Choroid plexus epithelial cell (primary cell): Measurements from ENCODE around the gene RFX5.
A peak's percentile ranks its signal among the peaks of the same experiment; 100 is the strongest.
"Not testable (repeated sequence)": the region's sequence is repeated elsewhere in the genome, so short reads cannot be mapped to it uniquely, and the experiment has no call there.

Source experiments
- DNase-seq: peaks from one replicate; pipeline ENCODE4 v3.0.0-alpha.2; 2010; ENCODE audit warnings: low read depth
- H3K4me3 ChIP-seq: 2 replicates; pipeline ENCODE4 v1.5.1; 2011; ENCODE audit warnings: low read depth, mild to moderate bottlenecking, control low read depth, low read length, moderate library complexity
- TF ChIP-seq, protein P1 (sequence below): conservative IDR thresholded peaks from 2 replicates; pipeline ENCODE4 v1.5.1; 2011; ENCODE audit warnings: low read depth, mild to moderate bottlenecking, control low read depth, inconsistent platforms, low read length, moderate library complexity

Gene RFX5

DNA sequence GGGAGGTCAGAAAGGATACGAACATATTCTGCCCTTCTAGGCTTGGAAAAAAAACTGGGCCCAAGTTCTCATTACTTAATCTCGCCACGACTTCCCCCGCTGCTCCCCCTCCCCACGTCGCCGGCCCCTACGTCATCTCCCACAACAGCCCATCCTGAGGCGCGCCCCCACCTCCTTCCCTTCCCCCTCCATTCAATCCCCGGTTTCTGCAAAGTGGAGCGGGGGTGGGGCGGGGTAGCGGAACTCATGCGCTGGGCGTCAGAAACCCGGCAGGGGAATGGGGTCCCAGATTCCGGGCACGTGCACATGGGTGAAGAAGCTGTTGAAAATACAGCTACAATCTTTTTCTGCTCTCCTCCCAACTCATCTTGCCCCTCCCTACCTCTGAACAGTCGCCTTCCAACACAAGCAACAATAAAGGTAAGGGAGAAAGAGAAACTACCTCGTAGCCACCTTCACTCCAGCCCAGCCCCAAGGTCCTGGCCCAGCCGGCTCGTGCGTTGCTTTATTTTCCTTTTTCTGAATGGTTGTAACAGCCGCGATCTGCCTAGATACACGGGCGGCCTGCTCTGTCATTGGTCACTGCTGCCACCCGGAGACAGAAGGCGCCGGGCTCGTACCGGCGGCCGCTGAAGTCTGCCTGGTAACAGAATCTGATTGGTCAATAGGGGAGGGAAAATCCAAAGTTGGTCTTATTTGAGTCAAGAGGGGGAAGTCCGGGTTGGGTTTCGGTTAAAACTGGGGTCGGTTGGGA is at the start of gene RFX5:
RFX5 (minus strand) TSS at position 484 of the 754 bp plus-strand sequence. CDS start 932 bp downstream, outside the sequence.
- DNase-seq: peak; percentile 99
- peak within 1 kb of the TSS; percentile 82 for H3K4me3 ChIP-seq
- TF ChIP-seq, protein P1, sequence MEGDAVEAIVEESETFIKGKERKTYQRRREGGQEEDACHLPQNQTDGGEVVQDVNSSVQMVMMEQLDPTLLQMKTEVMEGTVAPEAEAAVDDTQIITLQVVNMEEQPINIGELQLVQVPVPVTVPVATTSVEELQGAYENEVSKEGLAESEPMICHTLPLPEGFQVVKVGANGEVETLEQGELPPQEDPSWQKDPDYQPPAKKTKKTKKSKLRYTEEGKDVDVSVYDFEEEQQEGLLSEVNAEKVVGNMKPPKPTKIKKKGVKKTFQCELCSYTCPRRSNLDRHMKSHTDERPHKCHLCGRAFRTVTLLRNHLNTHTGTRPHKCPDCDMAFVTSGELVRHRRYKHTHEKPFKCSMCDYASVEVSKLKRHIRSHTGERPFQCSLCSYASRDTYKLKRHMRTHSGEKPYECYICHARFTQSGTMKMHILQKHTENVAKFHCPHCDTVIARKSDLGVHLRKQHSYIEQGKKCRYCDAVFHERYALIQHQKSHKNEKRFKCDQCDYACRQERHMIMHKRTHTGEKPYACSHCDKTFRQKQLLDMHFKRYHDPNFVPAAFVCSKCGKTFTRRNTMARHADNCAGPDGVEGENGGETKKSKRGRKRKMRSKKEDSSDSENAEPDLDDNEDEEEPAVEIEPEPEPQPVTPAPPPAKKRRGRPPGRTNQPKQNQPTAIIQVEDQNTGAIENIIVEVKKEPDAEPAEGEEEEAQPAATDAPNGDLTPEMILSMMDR: no peak

DNA sequence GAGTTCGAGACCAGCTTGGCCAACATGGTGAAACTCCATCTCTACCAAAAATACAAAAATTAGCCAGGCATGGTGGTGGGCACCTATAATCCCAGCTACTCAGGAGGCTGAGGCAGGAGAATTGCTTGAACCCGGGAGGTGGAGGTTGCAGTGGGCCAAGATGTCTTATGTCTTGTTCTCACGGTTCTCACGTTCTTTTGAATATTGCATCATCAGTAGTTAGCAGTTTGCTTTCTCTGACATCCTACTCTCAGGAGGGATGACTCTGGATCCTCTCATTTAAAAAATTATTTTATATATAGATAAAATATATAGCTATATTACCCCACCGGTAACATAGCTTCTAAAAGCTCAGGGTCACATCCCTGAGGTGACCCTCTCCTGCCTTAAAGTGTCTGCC is 49.2 kb upstream of the RFX5 start:
- DNase-seq: peak; percentile 9
- not testable (repeated sequence) for H3K4me3 ChIP-seq

DNA sequence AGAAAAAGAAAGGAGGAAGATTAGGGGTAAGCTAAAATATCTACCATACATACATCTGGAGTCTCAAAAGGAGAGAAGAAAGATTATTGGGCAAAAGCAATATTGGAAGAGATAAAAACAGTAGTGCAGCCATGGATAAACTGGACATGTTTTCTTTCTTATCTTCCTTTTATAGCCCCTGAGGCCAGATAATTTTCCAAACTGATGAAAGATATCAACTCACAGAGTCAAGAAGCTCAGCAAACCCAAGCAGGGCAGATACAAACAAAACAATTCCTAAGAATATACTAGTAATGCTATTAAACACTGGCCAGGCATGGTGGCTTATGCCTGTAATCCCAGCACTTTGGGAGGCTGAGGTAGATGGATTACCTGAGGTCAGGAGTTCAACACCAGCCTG is 46.5 kb upstream of the RFX5 start:
- DNase-seq: no peak
- TF ChIP-seq, protein P1: no peak

DNA sequence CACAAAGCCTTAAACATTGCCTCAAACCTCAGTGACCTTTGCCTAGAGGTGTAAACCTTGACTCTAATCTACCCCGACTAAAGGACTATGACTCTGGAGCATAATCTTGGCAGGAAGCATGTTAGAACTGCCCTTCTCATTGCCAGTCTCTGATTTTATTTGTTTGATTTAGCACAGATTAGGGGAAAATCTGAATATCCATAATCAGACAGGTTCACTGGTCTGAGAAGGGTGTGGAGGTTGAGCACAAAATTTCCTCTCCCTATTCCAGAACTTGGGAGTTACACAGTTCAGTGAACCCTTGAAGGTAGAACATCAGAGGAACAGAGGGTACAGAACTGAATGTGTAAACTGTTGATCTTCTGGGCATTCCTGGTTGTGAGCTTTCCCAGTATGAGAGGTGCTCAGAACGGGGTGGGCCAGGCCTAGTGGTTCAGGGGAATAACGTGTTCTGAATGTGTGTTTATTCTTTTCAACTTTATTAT is 44.1 kb upstream of the RFX5 start:
- H3K4me3 ChIP-seq: no peak overlapping the region
- DNase-seq: no peak
- TF ChIP-seq, protein P1: no peak

More for the DNA sequence above, 46.5 kb upstream of the RFX5 start:
- H3K4me3 ChIP-seq: no peak overlapping the region

DNA sequence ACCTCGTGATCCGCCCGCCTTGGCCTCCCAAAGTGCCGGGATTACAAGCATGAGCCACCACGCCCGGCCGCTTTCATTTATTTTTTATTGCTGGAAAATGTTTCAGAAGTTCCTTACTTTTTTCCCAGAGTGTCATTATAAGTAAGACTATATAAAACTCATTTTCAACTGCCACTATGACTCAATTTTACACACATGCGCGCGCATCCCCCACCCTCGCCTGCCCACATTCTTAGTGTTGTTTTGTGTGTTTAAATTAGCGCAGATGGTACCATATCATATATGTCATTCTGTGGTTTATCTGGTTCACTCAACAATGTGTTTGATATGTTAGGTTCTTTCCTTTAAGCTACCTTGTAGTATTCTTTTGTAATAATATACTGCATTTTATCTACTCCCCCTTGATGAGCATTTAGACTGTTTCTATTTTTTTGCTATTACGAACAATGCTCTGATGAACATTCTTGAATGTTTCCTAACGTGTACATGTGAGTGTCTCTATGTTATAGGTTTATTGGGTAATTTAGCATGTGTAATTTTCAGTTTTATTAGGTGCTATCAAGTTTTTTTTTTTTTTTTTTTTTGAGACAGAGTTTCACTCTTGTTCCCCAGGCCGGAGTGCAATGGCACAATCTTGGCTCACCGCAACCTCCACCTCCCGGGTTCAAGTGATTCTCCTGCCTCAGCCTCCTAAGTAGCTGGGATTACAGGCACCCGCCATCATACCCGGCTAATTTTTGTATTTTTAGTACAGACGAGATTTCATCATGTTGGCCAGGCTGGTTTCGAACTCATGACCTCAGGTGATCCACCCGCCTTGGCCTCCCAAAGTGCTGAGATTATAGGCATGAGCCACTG is 43.4 kb upstream of the RFX5 start:
- not testable (repeated sequence) for H3K4me3 ChIP-seq, DNase-seq

DNA sequence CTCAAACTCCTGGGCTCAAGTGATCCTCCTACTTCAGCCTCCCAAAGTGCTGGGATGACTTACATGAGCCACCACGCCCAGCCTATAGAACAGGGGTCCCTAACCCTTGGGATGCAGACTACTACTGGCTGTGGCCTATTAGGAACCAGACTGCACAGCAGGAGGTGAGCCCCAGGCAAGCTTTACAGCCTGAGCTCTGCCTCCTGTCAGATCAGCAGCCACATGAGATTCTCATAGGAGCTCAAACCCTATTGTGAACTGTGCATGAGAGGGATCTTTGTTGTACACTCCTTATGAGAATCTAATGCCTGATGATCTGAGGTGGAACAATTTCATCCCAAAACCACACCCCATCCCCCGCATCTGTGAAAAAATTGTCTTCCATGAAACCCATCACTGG is 39.0 kb upstream of the RFX5 start:
- TF ChIP-seq, protein P1: no peak
- no peak overlapping the region for H3K4me3 ChIP-seq
- no peak for DNase-seq

DNA sequence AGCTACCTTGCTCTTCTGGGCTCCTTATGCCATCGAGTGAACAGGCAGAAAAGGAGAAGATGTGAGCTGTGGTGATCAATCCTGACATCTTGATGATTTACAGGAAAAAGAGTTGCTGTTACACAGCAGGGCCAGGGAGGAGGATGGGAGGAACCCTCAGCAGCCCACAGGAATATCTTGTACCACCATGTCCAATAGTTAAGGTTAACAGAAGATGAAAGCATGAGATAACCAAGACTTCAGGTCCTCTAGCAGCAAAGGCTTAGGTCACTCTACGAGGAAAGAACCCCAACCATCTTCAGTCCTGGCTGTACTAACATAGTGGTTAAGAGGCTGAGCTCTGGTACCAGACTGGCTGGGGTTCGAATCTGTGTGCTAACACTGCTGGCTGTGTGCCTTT is 37.5 kb upstream of the RFX5 start:
- no peak overlapping the region for H3K4me3 ChIP-seq
- no peak for DNase-seq

More for the DNA sequence above, 37.5 kb upstream of the RFX5 start:
- TF ChIP-seq, protein P1: no peak
